Hematopoietic multipotent progenitor cell (in vitro differentiated cells): ENCODE data around the gene TMEM25. TPM values are rescaled to one million over a fixed set of nuclear protein-coding genes. Genes with fewer than 3 reads are reported as not detected.
A peak's percentile ranks its signal among the peaks of the same experiment; 100 is the strongest.
"Not testable (repeated sequence)": the region's sequence is repeated elsewhere in the genome, so short reads cannot be mapped to it uniquely, and the experiment has no call there.

Source experiments
- DNase-seq, 3 donors: peaks; one replicate each; pipeline ENCODE4 v3.0.0-alpha.2; 2011 to 2015; ENCODE audit warnings: low read depth in 2 of 3, low spot score in 2 of 3
- total RNA-seq: library from RNA; depleted of rRNA; stranded (reverse); fragments of >200 nt; gene quantifications from one replicate; pipeline ENCODE4 v1.2.3, GENCODE V29; 2012

Gene TMEM25
- 35.8 TPM for total RNA-seq

DNA sequence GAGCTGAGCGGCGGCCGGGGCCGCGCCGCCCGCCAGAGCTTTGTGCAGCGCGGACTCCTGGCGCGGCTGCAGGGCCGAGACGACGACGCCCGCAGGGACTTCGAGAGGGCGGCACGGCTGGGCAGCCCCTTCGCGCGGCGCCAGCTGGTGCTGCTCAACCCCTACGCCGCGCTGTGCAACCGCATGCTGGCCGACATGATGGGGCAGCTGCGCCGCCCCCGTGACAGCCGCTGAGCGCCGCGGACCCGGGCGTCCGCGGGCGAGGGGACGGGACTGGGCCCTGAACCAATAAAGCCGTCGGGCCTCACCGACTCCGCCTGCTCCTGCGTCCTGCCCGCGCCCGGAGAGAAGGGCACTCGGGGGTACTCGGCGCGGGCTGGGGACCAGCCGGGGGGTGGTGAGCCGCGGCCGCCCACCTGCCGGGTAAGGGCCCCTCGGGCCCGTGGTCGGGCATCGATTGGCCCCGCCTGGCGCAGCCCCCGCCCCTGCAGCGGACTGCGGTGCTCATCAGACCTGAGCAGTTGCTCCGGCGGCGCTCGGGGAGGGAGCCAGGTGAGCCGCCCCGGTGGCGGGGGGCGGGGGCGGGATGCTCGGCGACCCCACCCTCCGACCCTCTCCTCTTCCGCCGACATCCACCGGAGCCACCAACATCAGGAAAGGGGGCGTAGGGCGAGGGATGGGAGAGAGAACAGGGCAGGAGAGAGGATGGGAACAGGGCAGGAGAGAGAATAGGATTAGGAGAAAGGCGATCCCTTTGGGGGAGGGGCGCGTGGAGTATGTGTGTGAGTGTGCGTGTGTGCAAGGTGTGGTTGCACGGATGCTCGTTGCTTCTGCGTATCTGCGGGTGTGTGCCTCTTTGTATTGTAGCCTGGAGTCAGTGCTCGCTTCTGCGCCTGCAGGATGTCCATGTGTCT, at the start of gene TMEM25:
TMEM25 (plus strand) TSS at position 510 of the 914 bp plus-strand sequence. CDS start 610 bp downstream, outside the sequence.
- peak; percentile 38 to 66 (median 59) for DNase-seq

DNA sequence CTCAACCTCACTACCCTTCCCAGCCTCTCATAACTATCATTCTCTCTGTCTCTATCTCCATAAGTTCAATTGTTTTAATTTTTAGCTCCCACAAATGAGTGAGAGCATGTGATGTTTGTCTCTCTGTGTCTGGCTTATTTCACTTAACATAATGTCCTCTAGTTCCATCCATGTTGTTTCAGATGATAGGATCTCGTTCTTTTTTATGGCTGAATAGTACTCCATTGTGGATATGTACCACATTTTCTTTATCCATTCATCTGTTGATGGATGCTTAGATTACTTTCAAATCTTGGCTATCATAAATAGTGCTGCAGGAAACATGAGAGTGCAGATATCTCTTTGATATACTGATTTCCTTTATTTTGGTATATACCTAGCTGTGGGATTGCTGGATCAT, 49.8 kb upstream of the TMEM25 start:
- not testable (repeated sequence) for DNase-seq

DNA sequence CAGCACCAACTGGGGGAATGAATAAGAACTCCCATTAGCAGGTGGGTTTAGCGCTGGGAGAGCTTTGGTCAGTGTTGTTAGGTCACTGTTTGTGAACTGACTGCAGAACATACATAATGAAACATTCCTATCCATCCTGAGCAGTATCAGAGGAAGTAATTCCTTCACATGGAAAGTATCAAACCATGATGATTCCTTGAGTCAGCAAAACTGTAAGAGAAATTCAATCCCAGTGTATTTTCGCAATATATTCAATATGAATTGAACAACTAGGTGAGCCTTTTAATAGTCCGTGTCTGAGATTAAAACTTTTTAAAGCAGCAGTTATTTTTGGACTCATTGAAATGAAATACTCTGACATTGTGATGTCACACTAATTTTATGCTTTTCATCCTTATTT, 46.6 kb upstream of the TMEM25 start:
- no peak for DNase-seq

DNA sequence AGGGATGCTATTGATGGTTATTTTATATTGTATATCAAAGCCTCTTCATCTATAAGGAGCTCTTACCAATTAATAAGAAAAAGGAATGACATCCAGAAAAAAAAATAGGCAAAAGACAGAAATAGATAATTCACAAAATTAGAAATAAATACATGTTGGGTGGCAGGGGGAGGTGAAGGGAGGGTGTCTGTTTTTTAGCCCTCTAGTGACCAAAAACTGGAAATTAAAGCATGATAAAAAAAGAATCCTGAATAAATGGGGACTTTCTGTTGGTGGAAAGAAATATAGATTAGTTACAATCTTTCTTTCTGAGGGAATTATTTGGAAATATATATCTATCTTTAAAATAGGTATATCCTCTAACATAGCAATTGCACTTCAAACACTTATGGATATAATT, 45.7 kb upstream of the TMEM25 start:
- peak in 2 of 3 donors; percentile 4 to 28 for DNase-seq

DNA sequence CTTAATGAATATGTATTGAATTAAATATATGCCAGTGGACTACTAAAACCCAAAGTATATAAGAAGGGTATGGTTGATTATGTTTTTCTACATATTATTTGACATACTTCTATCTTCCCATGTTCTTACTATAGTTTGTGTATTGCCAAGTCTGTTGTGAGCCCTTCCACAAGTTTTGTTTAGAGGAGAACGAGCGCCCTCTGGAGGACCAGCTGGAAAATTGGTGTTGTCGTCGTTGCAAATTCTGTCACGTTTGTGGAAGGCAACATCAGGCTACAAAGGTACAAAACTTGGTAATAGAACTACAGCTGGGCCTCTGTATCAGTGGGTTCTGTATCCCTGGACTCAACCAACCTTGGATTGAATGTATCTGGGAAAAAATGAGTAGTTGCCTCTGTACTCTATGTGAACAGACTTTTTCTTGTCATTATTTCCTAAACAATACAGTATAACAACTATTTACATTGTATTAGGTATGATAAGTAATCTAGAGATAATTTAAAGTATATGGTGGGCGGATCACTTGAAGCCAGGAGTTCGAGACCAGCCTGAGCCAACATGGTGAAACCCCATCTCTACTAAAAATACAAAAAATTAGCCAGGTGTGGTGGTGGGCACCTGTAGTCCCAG, 42.4 kb upstream of the TMEM25 start:
- peak; percentile 74 to 88 (median 80) for DNase-seq

DNA sequence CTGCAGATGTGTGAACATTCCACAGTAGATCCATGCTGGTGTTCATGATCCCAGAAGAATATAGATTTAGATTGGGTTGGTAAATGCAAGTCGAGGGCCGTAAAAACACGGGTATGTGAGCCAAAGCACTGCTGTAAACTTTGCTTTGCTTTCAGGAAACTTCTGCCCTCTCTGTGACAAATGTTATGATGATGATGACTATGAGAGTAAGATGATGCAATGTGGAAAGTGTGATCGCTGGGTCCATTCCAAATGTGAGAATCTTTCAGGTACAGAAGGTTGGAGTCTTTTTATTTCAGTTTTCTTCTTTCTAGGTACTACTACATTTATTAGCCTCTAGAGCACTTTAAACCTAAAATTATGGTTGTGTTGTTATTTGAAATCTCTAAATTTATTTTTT, 40.0 kb upstream of the TMEM25 start:
- DNase-seq = no peak

DNA sequence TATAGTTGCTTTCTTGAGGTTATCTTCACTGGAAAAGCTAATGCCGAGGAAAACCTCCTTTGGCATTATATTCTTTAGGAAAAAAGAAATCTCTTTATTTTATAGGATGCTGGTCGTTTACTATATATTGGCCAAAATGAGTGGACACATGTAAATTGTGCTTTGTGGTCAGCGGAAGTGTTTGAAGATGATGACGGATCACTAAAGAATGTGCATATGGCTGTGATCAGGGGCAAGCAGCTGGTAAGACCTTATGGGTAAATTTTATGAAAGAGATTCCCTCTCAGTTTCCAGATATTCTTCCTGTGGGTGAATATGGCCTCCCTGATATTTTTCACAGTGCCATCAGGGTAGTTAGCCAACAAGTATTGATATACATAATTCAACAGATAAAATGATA, 33.2 kb upstream of the TMEM25 start:
- no peak for DNase-seq

DNA sequence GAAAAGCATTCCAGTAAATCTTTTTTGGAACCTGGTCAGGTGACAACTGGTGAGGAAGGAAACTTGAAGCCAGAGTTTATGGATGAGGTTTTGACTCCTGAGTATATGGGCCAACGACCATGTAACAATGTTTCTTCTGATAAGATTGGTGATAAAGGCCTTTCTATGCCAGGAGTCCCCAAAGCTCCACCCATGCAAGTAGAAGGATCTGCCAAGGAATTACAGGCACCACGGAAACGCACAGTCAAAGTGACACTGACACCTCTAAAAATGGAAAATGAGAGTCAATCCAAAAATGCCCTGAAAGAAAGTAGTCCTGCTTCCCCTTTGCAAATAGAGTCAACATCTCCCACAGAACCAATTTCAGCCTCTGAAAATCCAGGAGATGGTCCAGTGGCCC, 27.8 kb upstream of the TMEM25 start:
- DNase-seq = no peak

DNA sequence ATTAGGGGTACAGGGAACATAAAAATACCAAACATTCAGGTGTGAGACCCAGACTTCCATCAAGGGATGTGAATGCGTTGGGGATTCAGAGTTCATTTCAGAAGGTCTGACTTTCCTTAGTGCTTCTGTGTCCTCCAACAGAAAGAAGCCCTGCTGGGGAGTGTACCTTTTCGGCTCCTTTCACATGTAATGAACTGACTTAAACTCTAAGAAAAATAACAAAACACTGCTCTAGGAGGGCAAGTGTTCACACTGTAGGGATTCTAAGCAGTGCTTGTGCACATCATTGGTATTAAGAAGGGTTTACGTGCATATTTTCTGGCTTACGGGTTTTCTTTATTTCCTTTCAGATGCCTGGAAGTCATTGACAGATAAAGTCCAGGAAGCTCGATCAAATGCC, 19.4 kb upstream of the TMEM25 start:
- no peak for DNase-seq

DNA sequence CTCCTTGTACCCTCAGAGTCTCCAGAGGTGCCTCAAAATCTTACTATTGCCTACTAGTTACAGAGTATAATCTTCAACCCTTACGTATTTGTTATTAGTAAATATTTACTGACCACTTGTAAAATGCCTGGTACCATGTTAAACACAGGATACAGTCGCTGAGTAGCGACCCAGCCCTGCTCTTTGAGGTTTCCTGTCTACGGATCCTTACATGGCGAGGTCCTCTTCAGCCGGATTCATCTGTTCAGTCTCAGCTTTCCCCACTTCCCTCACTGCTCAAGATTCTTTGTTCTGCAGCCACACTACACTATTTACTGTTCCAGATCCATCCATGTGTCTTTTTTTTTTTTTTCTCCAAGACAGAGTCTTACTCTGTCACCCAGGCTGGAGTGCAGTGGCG, 16.9 kb upstream of the TMEM25 start:
- peak in 2 of 3 donors; percentile 82 to 93 for DNase-seq

DNA sequence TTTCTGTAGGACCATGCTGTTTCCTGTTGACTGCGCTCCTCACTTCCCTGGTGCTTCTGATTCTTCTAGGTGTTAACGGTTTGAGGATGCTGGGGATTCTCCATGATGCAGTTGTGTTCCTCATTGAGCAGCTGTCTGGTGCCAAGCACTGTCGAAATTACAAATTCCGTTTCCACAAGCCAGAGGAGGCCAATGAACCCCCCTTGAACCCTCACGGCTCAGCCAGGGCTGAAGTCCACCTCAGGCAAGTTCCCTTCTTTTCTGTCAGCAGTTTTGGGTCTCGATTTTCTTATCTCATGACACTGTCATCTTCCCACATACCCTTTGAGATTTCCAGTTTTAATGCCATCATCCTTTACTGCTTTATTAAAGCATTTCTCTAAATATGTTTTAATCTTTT, 11.4 kb upstream of the TMEM25 start:
- DNase-seq = no peak

DNA sequence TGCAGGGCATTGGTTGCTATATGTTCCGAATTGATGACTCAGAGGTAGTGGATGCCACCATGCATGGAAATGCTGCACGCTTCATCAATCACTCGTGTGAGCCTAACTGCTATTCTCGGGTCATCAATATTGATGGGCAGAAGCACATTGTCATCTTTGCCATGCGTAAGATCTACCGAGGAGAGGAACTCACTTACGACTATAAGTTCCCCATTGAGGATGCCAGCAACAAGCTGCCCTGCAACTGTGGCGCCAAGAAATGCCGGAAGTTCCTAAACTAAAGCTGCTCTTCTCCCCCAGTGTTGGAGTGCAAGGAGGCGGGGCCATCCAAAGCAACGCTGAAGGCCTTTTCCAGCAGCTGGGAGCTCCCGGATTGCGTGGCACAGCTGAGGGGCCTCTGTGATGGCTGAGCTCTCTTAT, 9.1 kb upstream of the TMEM25 start:
- DNase-seq = no peak

DNA sequence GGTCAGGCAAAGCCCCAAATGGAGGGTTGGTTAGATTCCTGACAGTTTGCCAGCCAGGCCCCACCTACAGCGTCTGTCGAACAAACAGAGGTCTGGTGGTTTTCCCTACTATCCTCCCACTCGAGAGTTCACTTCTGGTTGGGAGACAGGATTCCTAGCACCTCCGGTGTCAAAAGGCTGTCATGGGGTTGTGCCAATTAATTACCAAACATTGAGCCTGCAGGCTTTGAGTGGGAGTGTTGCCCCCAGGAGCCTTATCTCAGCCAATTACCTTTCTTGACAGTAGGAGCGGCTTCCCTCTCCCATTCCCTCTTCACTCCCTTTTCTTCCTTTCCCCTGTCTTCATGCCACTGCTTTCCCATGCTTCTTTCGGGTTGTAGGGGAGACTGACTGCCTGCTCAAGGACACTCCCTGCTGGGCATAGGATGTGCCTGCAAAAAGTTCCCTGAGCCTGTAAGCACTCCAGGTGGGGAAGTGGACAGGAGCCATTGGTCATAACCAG, 8.4 kb upstream of the TMEM25 start:
- DNase-seq = no peak

DNA sequence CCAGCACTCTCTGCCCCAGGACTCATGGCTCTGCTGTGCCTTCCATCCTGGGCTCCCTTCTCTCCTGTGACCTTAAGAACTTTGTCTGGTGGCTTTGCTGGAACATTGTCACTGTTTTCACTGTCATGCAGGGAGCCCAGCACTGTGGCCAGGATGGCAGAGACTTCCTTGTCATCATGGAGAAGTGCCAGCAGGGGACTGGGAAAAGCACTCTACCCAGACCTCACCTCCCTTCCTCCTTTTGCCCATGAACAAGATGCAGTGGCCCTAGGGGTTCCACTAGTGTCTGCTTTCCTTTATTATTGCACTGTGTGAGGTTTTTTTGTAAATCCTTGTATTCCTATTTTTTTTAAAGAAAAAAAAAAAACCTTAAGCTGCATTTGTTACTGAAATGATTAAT, 6.6 kb upstream of the TMEM25 start:
- DNase-seq = peak in 1 of 3 donors; percentile 8

DNA sequence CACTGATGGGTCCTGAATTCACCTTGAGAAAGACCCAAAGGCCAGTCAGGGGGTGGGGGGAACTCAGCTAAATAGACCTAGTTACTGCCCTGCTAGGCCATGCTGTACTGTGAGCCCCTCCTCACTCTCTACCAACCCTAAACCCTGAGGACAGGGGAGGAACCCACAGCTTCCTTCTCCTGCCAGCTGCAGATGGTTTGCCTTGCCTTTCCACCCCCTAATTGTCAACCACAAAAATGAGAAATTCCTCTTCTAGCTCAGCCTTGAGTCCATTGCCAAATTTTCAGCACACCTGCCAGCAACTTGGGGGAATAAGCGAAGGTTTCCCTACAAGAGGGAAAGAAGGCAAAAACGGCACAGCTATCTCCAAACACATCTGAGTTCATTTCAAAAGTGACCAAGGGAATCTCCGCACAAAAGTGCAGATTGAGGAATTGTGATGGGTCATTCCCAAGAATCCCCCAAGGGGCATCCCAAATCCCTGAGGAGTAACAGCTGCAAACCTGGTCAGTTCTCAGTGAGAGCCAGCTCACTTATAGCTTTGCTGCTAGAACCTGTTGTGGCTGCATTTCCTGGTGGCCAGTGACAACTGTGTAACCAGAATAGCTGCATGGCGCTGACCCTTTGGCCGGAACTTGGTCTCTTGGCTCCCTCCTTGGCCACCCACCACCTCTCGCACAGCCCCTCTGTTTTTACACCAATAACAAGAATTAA, 6.1 kb upstream of the TMEM25 start:
- DNase-seq = peak in 2 of 3 donors; percentile 30 to 70

DNA sequence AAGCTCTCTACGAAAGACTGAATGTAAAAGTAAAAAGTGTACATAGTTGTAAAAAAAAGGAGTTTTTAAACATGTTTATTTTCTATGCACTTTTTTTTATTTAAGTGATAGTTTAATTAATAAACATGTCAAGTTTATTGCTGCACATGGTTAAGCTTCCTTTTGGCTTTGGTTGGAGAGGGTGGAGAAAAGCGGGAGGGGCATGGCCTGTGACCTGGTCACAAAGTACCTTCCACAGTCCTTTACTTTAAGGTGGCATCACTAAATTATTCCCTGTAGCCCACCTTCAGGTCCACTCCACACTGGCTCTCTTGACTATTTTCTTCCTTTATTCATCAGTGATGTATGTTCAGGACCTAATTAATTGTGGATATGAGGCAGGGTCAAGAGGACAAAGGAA, 4.3 kb upstream of the TMEM25 start:
- no peak for DNase-seq

DNA sequence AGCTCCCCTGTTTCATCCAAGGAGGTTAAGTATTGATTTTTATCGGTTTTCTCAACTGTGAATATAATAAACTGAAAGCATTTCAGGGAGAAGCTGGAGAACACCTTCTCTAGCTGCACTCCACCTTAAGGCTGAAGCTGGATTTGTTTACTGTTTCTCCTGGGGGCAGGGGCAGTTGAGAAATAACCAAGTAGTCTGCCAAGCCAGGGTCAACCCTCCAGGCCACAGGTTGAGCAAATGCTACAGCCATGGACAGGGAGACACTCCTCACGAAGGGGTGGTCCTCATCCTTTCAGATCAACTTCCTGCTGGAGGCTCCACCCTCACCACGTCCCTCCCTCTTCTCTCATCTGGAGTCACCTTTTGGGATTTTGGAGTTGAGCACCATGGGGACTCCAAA, 3.9 kb upstream of the TMEM25 start, which contains the start of gene TTC36:
TTC36 (plus strand) TSS at position 366 of the 400 bp plus-strand sequence; CDS start at position 387, 21 bp downstream.
- DNase-seq = no peak

DNA sequence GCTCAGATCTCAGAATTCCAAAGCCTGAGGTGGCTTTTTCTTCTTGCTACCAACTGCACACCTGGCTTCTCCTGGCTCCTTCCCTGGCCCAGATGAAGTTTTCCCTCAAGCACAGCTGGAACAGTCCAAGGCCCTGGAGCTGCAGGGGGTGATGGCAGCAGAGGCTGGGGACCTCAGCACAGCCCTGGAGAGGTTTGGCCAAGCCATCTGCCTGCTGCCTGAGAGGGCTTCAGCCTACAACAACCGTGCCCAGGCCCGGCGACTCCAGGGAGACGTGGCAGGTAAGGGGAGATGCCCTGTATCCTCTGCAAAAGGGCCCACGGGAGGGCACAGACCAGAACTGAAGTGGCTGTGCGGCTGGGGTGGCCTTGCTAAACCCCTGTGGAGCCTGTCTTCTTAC, 2.5 kb upstream of the TMEM25 start:
- DNase-seq = no peak

DNA sequence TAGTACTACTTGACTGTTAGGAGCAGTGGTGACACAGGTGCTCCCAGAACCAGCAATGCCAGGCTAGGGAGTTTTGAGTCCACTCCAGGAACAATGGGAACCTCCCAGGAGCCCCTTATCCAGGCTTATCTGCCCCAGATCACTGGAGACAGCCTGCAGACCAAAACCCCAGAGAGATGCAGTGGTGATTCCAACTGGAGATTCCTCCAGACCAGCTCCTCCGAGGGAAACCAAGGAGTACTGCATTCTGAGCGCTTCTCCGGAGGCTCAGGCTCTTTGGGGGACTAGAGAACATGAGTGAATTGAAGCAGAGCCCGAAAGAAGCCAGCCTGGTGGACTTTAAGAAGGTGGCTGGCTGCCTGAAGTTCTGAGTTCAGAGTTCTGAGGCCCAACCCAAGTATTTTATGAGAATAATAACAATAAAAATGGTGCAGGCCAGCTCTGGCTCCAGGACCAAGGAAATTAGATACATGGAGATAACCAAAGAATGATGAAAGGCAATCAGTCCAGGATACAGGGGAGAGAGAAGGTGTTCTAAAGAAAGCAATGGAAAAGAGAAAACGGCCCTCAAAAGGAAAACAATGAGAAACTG, 1.3 kb upstream of the TMEM25 start:
- DNase-seq = no peak

DNA sequence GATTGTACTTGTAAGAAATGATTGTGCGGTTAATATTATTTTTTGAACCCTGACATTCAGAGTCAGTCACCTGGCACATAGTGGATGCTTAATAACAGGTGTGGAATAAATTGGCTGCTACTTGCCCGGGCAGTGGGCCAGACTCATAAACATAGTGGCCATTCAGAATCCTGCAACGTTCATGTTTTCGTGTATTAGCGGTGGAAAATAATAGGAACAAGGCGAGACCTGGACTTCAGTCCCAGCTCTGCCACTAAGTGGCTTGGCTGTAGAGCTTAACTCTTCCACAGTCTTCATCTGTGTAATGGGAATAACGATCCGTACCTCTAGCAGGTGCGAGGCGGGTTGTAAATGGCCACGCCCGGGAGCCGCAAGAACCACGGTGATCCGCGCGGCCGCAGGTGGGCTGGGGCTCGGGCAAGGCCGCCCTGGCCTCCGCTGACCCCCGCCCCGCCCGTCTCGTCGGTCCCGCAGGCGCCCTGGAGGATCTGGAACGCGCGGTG, 761 bp upstream of the TMEM25 start:
- DNase-seq = peak in 1 of 3 donors; percentile 9
